K562 (cell line): Measurements from ENCODE around the gene CYP2W1.

Source experiments
- CTCF ChIP-seq, 3 experiments: IDR thresholded peaks in 2 of 3; conservative IDR thresholded peaks in 1 of 3; 2 replicates each; pipeline ENCODE4 v1.5.1; 2011 to 2012; ENCODE audit warnings: low read length in 3 of 3, mild to moderate bottlenecking in 3 of 3, control low read depth in 2 of 3, improper control_type of control experiment in 1 of 3, inconsistent platforms in 1 of 3, low read depth in 1 of 3, mixed read lengths in 1 of 3, moderate library complexity in 1 of 3; ENCODE audit not compliant: insufficient read depth in 2 of 3
- EWSR1 ChIP-seq: fragments of 450-650 bp; IDR thresholded peaks from 2 replicates; pipeline ENCODE4 v1.6.1; 2018; ENCODE audit warnings: borderline replicate concordance, mild to moderate bottlenecking, low read depth, moderate library complexity; ENCODE audit not compliant: partially characterized antibody
- JUNB ChIP-seq: fragments of 450-650 bp; formaldehyde crosslinking; conservative IDR thresholded peaks from 2 replicates; pipeline ENCODE4 v1.4.0; 2020; ENCODE audit warnings: mild to moderate bottlenecking
- MTA1 ChIP-seq: fragments of 450-650 bp; IDR thresholded peaks from 2 replicates; pipeline ENCODE4 v1.6.1; 2017; ENCODE audit warnings: borderline replicate concordance
- NFIC ChIP-seq: fragments of 450-650 bp; IDR thresholded peaks from 2 replicates; pipeline ENCODE4 v1.6.1; 2017; ENCODE audit warnings: mild to moderate bottlenecking, inconsistent platforms
- RBM22 ChIP-seq: fragments of 200-400 bp; formaldehyde crosslinking; IDR thresholded peaks from 2 replicates; pipeline ENCODE4 v1.6.1; 2018; ENCODE audit warnings: low read length, low read depth; ENCODE audit not compliant: poor library complexity, severe bottlenecking
- SIX5 ChIP-seq, 2 experiments: IDR thresholded peaks; 2 replicates each; pipeline ENCODE4 v1.6.1; 2011; ENCODE audit warnings: low read length in 2 of 2, borderline replicate concordance in 1 of 2, low read depth in 1 of 2, mild to moderate bottlenecking in 1 of 2, moderate library complexity in 1 of 2; ENCODE audit not compliant: insufficient read depth in 1 of 2
- SREBF2 ChIP-seq: sonication (generic); formaldehyde crosslinking; IDR thresholded peaks from 2 replicates; pipeline ENCODE4 v1.4.0; 2020; ENCODE audit warnings: mild to moderate bottlenecking, missing genetic modification reagents
- TAF9B ChIP-seq: fragments of 450-650 bp; IDR thresholded peaks from 2 replicates; pipeline ENCODE4 v1.6.1; 2018; ENCODE audit warnings: mild to moderate bottlenecking; ENCODE audit not compliant: partially characterized antibody
- ZNF512 ChIP-seq: IDR thresholded peaks from 2 replicates; pipeline ENCODE4 v1.6.1; 2016; ENCODE audit warnings: missing genetic modification characterization, missing compliant biosample characterization

DNA sequence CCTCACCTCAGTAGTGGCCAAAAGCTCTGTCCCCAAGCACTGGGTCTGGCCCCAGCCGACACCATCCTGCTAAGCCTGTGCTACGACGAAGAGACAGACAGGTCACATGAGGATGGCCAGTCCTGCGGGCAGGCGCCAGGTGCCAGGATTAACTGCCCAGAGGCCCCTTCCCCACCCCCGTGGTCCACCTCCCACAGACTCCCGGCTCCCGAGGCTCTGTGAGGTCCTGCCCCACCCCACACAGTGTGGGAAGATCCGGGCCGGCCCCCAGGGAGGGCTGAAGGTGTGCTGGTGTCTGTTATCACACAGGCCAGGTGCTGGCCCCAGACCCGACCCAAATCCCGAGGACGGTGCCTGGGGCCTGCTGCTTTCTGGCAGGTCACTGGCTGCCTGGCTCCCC, 27.2 kb downstream of the CYP2W1 start:
- TF ChIP-seq ZNF512 (tag) (no peak), JUNB (no peak), NFIC (no peak), CTCF (IDR thresholded peaks at IDR 0.05 in 2 of 3, conservative IDR thresholded peaks at IDR 0.05 in 1 of 3; ENCODE audit: insufficient read depth in 2 of 3, low read depth in 1 of 3, low read length in 3 of 3) (no peak), TAF9B (no peak), RBM22 (no peak), MTA1 (no peak), EWSR1 (no peak), SREBF2 (CRISPR knock-in tag) (no peak), SIX5 (IDR thresholded peaks at IDR 0.05; ENCODE audit: borderline replicate concordance in 1 of 2, insufficient read depth in 1 of 2, low read depth in 1 of 2, low read length in 2 of 2) (no peak)
